Suprapubic skin (tissue), 4 donors: ENCODE results near the gene KNG1.

ENCODE experiments used
- POLR2A ChIP-seq, 2 donors: fragments of 450-650 bp; IDR thresholded peaks; one replicate each; pipeline ENCODE4 v1.6.1; 2017; ENCODE audit warnings: antibody characterized with exemption in 2 of 2, mild to moderate bottlenecking in 2 of 2, moderate library complexity in 2 of 2
- POLR2AphosphoS5 ChIP-seq, 3 donors: sonication (generic); formaldehyde crosslinking; IDR thresholded peaks; one replicate each; pipeline ENCODE4 v1.6.1; 2017; ENCODE audit warnings: antibody characterized with exemption in 3 of 3
- TF ChIP-seq, protein P1 (sequence below), 2 donors: fragments of 200-600 bp in 1 of 2; fragments of 450-650 bp in 1 of 2; sonication (generic) in 1 of 2; IDR thresholded peaks; one replicate each; pipeline ENCODE4 v1.5.1; 2016 to 2019; ENCODE audit warnings: antibody characterized with exemption in 2 of 2, mild to moderate bottlenecking in 1 of 2, moderate library complexity in 1 of 2

DNA sequence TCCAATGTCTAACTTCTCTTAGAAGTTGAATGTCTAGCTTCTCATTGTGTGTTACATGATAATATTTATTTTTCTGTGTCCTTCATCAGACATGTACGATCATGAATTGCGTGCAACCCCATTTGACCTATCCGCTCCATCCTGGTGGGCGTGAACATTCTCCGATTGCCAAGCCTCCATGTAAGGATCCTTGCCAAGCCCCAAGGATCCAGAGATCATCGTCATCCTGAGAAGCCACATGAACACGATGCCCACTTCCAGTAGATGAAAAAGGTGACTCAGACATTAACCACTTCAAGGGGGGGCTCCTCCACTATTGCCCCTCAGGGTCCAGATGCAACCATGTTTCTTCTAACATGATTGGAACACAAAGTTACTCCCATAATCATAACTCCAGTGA is 25.5 kb upstream of the KNG1 start:
- TF ChIP-seq, protein P1, sequence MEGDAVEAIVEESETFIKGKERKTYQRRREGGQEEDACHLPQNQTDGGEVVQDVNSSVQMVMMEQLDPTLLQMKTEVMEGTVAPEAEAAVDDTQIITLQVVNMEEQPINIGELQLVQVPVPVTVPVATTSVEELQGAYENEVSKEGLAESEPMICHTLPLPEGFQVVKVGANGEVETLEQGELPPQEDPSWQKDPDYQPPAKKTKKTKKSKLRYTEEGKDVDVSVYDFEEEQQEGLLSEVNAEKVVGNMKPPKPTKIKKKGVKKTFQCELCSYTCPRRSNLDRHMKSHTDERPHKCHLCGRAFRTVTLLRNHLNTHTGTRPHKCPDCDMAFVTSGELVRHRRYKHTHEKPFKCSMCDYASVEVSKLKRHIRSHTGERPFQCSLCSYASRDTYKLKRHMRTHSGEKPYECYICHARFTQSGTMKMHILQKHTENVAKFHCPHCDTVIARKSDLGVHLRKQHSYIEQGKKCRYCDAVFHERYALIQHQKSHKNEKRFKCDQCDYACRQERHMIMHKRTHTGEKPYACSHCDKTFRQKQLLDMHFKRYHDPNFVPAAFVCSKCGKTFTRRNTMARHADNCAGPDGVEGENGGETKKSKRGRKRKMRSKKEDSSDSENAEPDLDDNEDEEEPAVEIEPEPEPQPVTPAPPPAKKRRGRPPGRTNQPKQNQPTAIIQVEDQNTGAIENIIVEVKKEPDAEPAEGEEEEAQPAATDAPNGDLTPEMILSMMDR (IDR thresholded peaks at IDR 0.05): no peak
- TF ChIP-seq POLR2AphosphoS5 (IDR thresholded peaks at IDR 0.05) (no peak), POLR2A (IDR thresholded peaks at IDR 0.05) (no peak)
